Hepatocyte (in vitro differentiated cells): ENCODE measurements around the gene PSMD1. TPM values are rescaled to one million over a fixed set of nuclear protein-coding genes. Genes with fewer than 3 reads are reported as not detected.

Experiments
- DNase-seq: peaks from one replicate; pipeline ENCODE4 v3.0.0-alpha.2; 2016; ENCODE audit warnings: low spot score
- H2AFZ ChIP-seq: fragments of 200-600 bp; sonication (generic); 2 replicates; pipeline ENCODE4 v1.6.0; 2016; ENCODE audit warnings: antibody characterized with exemption, mild to moderate bottlenecking
- H3K27ac ChIP-seq: fragments of 200-600 bp; sonication (generic); 2 replicates; pipeline ENCODE4 v1.5.1; 2016; ENCODE audit warnings: mild to moderate bottlenecking
- H3K27me3 ChIP-seq: fragments of 200-600 bp; sonication (generic); 2 replicates; pipeline ENCODE4 v1.6.1; 2016
- H3K36me3 ChIP-seq: fragments of 200-600 bp; sonication (generic); replicated peaks from 2 replicates; pipeline ENCODE4 v1.5.1; 2016; ENCODE audit warnings: low read depth; ENCODE audit not compliant: insufficient read depth
- H3K4me1 ChIP-seq: fragments of 200-600 bp; sonication (generic); 2 replicates; pipeline ENCODE4 v1.5.1; 2016; ENCODE audit warnings: mild to moderate bottlenecking, moderate library complexity; ENCODE audit not compliant: insufficient read depth
- H3K4me2 ChIP-seq: fragments of 200-600 bp; sonication (generic); 2 replicates; pipeline ENCODE4 v1.6.0; 2016
- H3K4me3 ChIP-seq: fragments of 200-600 bp; sonication (generic); 2 replicates; pipeline ENCODE4 v1.5.1; 2016; ENCODE audit warnings: mild to moderate bottlenecking
- H3K79me2 ChIP-seq: fragments of 200-600 bp; sonication (generic); 2 replicates; pipeline ENCODE4 v1.6.0; 2017; ENCODE audit warnings: mild to moderate bottlenecking
- H3K9me2 ChIP-seq: fragments of 200-600 bp; sonication (generic); replicated peaks from 2 replicates; pipeline ENCODE4 v1.6.0; 2017; ENCODE audit warnings: mild to moderate bottlenecking; ENCODE audit not compliant: insufficient read depth
- H3K9me3 ChIP-seq: fragments of 200-600 bp; sonication (generic); 2 replicates; pipeline ENCODE4 v1.5.1; 2016; ENCODE audit warnings: low read depth, mild to moderate bottlenecking
- H4K20me1 ChIP-seq: fragments of 200-600 bp; sonication (generic); 2 replicates; pipeline ENCODE4 v1.6.0; 2016; ENCODE audit warnings: mild to moderate bottlenecking; ENCODE audit not compliant: insufficient read depth, poor library complexity, severe bottlenecking
- CTCF ChIP-seq: fragments of 200-600 bp; sonication (generic); IDR thresholded peaks from 2 replicates; pipeline ENCODE4 v1.5.1; 2016; ENCODE audit warnings: antibody characterized with exemption, mild to moderate bottlenecking; ENCODE audit not compliant: poor library complexity
- EZH2 ChIP-seq: fragments of 200-600 bp; sonication (generic); IDR thresholded peaks from 2 replicates; pipeline ENCODE4 v1.6.1; 2016; ENCODE audit warnings: antibody characterized with exemption, mild to moderate bottlenecking, borderline replicate concordance
- EZH2phosphoT487 ChIP-seq: fragments of 200-600 bp; sonication (generic); IDR thresholded peaks from one replicate; pipeline ENCODE4 v1.6.1; 2018; ENCODE audit warnings: antibody characterized with exemption, mild to moderate bottlenecking, low read depth, moderate library complexity; ENCODE audit not compliant: unreplicated experiment, severe bottlenecking
- WGBS: methylation state at CpG from one replicate; pipeline ENCODE4 v1.1.6; 2016; ENCODE audit warnings: low lambda C conversion rate; ENCODE audit errors: missing lambda C conversion rate; 5-methylcytosine and 5-hydroxymethylcytosine counted together
- polyA plus RNA-seq: library from polyadenylated mRNA; unstranded; fragments of >200 nt; fragmentation: Nextera tagmentation; extraction: Ambion mirVana; gene quantifications from 2 replicates; pipeline ENCODE4 v1.2.1, GENCODE V29; 2016
- total RNA-seq: library from RNA; depleted of rRNA; stranded (reverse); fragments of >200 nt; gene quantifications from 2 replicates; pipeline ENCODE4 v1.2.3, GENCODE V29; 2014

The PSMD1 gene
- total and polyA plus RNA-seq, 2 experiments from 2014 or later = 92.9 to 106 TPM

- DNase-seq = no peak
- Histone ChIP-seq H3K4me2 (no peak overlapping the region), H2AFZ (no peak overlapping the region), H3K4me1 (no peaks in the 10 kb centered on the region), H4K20me1 (no peaks in the 10 kb centered on the region), H3K36me3 (no peaks in the 10 kb centered on the region), H3K27ac (no peak overlapping the region), H3K9me2 (no peaks in the 10 kb centered on the region), H3K4me3 (no peak overlapping the region), H3K9me3 (no peaks in the 10 kb centered on the region), H3K79me2 (no peaks in the 10 kb centered on the region), H3K27me3 (no peaks in the 10 kb centered on the region)
- WGBS = 72% methylated on average over 12 of the region's 12 CpGs
- no peak for TF ChIP-seq EZH2phosphoT487
Observed at GRCh38 chr2:231181860-231182512, 125.3 kb downstream of the PSMD1 start.

GRCh38 chr2:231182513-231182899 is 125.8 kb downstream of the PSMD1 start:
- no peaks in the 10 kb centered on the region for H3K9me3 ChIP-seq
- no peak overlapping the region for H2AFZ ChIP-seq
- no peak overlapping the region for H3K4me2 ChIP-seq
- no peaks in the 10 kb centered on the region for H3K9me2 ChIP-seq
- H3K27ac ChIP-seq = no peak overlapping the region
- no peak overlapping the region for H3K4me3 ChIP-seq
- no peak for DNase-seq
- H3K27me3 ChIP-seq = no peaks in the 10 kb centered on the region
- H3K79me2 ChIP-seq = no peaks in the 10 kb centered on the region
- no peaks in the 10 kb centered on the region for H3K4me1 ChIP-seq
- H4K20me1 ChIP-seq = no peaks in the 10 kb centered on the region
- no peaks in the 10 kb centered on the region for H3K36me3 ChIP-seq
- 76% methylated on average over 8 of the region's 8 CpGs for WGBS
- TF ChIP-seq CTCF (no peak), EZH2phosphoT487 (no peak), EZH2 (no peak)

GRCh38 chr2:231183851-231184250 is 127.2 kb downstream of the PSMD1 start:
- Histone ChIP-seq H3K9me2 (no peaks in the 10 kb centered on the region), H3K4me3 (no peak overlapping the region), H3K36me3 (no peaks in the 10 kb centered on the region), H3K27me3 (no peaks in the 10 kb centered on the region), H3K9me3 (no peaks in the 10 kb centered on the region), H3K4me2 (no peak overlapping the region), H3K27ac (no peak overlapping the region), H3K4me1 (no peaks in the 10 kb centered on the region), H3K79me2 (no peaks in the 10 kb centered on the region), H4K20me1 (no peaks in the 10 kb centered on the region), H2AFZ (no peak overlapping the region)
- no peak for DNase-seq
- WGBS = 89% methylated on average over 8 of the region's 8 CpGs
- TF ChIP-seq EZH2 = no peak

GRCh38 chr2:231184319-231184718 is 127.7 kb downstream of the PSMD1 start:
- Histone ChIP-seq H3K9me3 (no peaks in the 10 kb centered on the region), H2AFZ (no peak overlapping the region), H3K36me3 (no peaks in the 10 kb centered on the region), H3K27ac (no peak overlapping the region), H3K79me2 (no peaks in the 10 kb centered on the region), H3K4me2 (no peak overlapping the region), H3K4me1 (no peaks in the 10 kb centered on the region), H3K27me3 (no peaks in the 10 kb centered on the region), H3K9me2 (no peaks in the 10 kb centered on the region), H4K20me1 (no peaks in the 10 kb centered on the region), H3K4me3 (no peak overlapping the region)
- TF ChIP-seq EZH2phosphoT487 (no peak), EZH2 (no peak), CTCF (no peak)
- DNase-seq = no peak
- WGBS = 95% methylated on average over 4 of the region's 4 CpGs
